Measurements from ENCODE around the gene BCAS3.

- no peak for TF ChIP-seq CTCF (IDR thresholded peaks at IDR 0.05 in 4 of 5, conservative IDR thresholded peaks at IDR 0.05 in 1 of 5)
- no peak for TF ChIP-seq POLR2A (IDR thresholded peaks at IDR 0.05)
Measured at GRCh38 chr17:61235001-61235826, 557.6 kb downstream of the BCAS3 start.
